GM12878 (cell line): Measurements from ENCODE around the gene OLFM1. TPM values are rescaled to one million over a fixed set of nuclear protein-coding genes. Genes with fewer than 3 reads are reported as not detected.

Experiments used
- BCLAF1 ChIP-seq: fragments of 450-650 bp; IDR thresholded peaks from 2 replicates; pipeline ENCODE4 v1.6.1; 2017; ENCODE audit warnings: antibody characterized with exemption, mild to moderate bottlenecking, moderate library complexity
- BHLHE40 ChIP-seq, 2 experiments: fragments of 450-650 bp in 1 of 2; IDR thresholded peaks; 2 replicates each; pipeline ENCODE4 v1.6.1; 2011 to 2017; ENCODE audit warnings: low read depth in 2 of 2, borderline replicate concordance in 1 of 2, improper control_type of control experiment in 1 of 2, low read length in 1 of 2, mild to moderate bottlenecking in 1 of 2
- IRF3 ChIP-seq: fragments of 450-650 bp; IDR thresholded peaks from 2 replicates; pipeline ENCODE4 v1.6.1; 2014; ENCODE audit warnings: mild to moderate bottlenecking
- JUND ChIP-seq: IDR thresholded peaks from 2 replicates; pipeline ENCODE4 v1.6.1; 2012; ENCODE audit warnings: low read depth, mild to moderate bottlenecking, low read length, improper control_type of control experiment, moderate library complexity
- MXI1 ChIP-seq: fragments of 150-350 bp; IDR thresholded peaks from 2 replicates; pipeline ENCODE4 v1.6.1; 2011; ENCODE audit warnings: low read depth, mild to moderate bottlenecking, inconsistent platforms, low read length, improper control_type of control experiment
- PBX3 ChIP-seq: IDR thresholded peaks from 2 replicates; pipeline ENCODE4 v1.6.1; 2011; ENCODE audit warnings: mild to moderate bottlenecking, low read depth, low read length, moderate library complexity; ENCODE audit not compliant: insufficient replicate concordance
- POU2F2 ChIP-seq: IDR thresholded peaks from 3 replicates; pipeline ENCODE4 v1.6.1; 2011; ENCODE audit warnings: low read depth, mild to moderate bottlenecking, low read length, borderline replicate concordance
- PRDM15 ChIP-seq: fragments of 450-650 bp; formaldehyde crosslinking; IDR thresholded peaks from 2 replicates; pipeline ENCODE4 v1.4.0; 2020; ENCODE audit warnings: mild to moderate bottlenecking, moderate library complexity
- REST ChIP-seq: IDR thresholded peaks from 2 replicates; pipeline ENCODE4 v1.6.1; 2012; ENCODE audit warnings: mild to moderate bottlenecking, low read depth, low read length
- SMARCA5 ChIP-seq: fragments of 450-650 bp; IDR thresholded peaks from 2 replicates; pipeline ENCODE4 v1.6.1; 2017; ENCODE audit warnings: mild to moderate bottlenecking
- SREBF2 ChIP-seq: IDR thresholded peaks from 2 replicates; pipeline ENCODE4 v1.6.1; 2012; ENCODE audit warnings: mild to moderate bottlenecking, low read length
- WRNIP1 ChIP-seq: IDR thresholded peaks from 2 replicates; pipeline ENCODE4 v1.6.1; 2011; ENCODE audit warnings: low read depth, low read length, improper control_type of control experiment, borderline replicate concordance
- polyA plus RNA-seq, 11 experiments: library from polyadenylated mRNA; depleted of rRNA in 4 of 11; unstranded in 6 of 11; stranded (reverse) in 5 of 11; fragments of >200 nt; fragmentation: Nextera tagmentation in 4 of 11; fragmentation: Illumina TruSeq in 1 of 11; extraction: Ambion mirVana in 4 of 11; extraction: Trizol in 1 of 11; gene quantifications; 1 replicate in 1 of 11; 2 replicates in 10 of 11; pipeline versions ENCODE4 v1.2.1 to v1.2.3, GENCODE V29; 2011 to 2016; ENCODE audit warnings: inconsistent platforms in 2 of 11, missing spikeins in 2 of 11, low read depth in 1 of 11
- total RNA-seq, 4 experiments: library from RNA; depleted of rRNA in 3 of 4; stranded (reverse); fragments of >200 nt in 3 of 4; fragmentation: Illumina TruSeq in 1 of 4; extraction: Trizol in 1 of 4; gene quantifications; 2 replicates each; pipeline versions ENCODE4 v1.2.1 to v1.2.3, GENCODE V29; 2013 to 2021

The OLFM1 gene
- total and polyA plus RNA-seq, 10 of the 15 experiments (the other 5 are each of a cell fraction or from before 2014, with no cell fraction given): not detected

GRCh38 chr9:135095470-135096407 is 8.3 kb downstream of the OLFM1 start (continued):
- no peak for TF ChIP-seq BCLAF1
- no peak for TF ChIP-seq IRF3
- TF ChIP-seq PRDM15: no peak
- no peak for TF ChIP-seq SREBF2
- TF ChIP-seq POU2F2: no peak
- TF ChIP-seq SMARCA5: no peak
- TF ChIP-seq JUND: no peak
- no peak for TF ChIP-seq BHLHE40 (IDR thresholded peaks at IDR 0.05; ENCODE audit: borderline replicate concordance in 1 of 2, low read depth in 2 of 2, low read length in 1 of 2)
- TF ChIP-seq REST: no peak
- TF ChIP-seq PBX3: no peak
- TF ChIP-seq WRNIP1: no peak
- TF ChIP-seq MXI1: no peak
